PC-3 (cell line): ENCODE data around the gene ADARB2. TPM values are rescaled to one million over a fixed set of nuclear protein-coding genes. Genes with fewer than 3 reads are reported as not detected.

Source experiments
- ATAC-seq: fragments of 200-7000 bp; cut with Tn5 transposase; 2 replicates; pipeline ENCODE4 v1.9.1; 2020; ENCODE audit warnings: mild to moderate bottlenecking, moderate library complexity
- BruUV-seq: library from RNA; stranded (reverse); fragments of 400-500 nt; replicated peaks from 2 replicates; lab custom pipeline; 2021; lab: Mats Ljungman, UMichigan
- CTCF ChIA-PET: fragments of 300-600 bp; sonication (Branson Sonifier 250); formaldehyde crosslinking; loops from one replicate; lab custom pipeline; 2022; ENCODE audit warnings: antibody characterized with exemption; lab: Charles Lee
- POLR2A ChIA-PET: fragments of 300-600 bp; sonication (Branson Sonifier 250); formaldehyde crosslinking; loops from one replicate; lab custom pipeline; 2022; ENCODE audit warnings: antibody characterized with exemption; ENCODE audit not compliant: unreplicated experiment; lab: Charles Lee
- DNase-seq: peaks from one replicate; pipeline ENCODE4 v3.0.0-alpha.2; 2015
- H2AFZ ChIP-seq: fragments of 300-600 bp; sonication (generic); 2 replicates; pipeline ENCODE4 v1.6.0; 2016; ENCODE audit warnings: antibody characterized with exemption, low read length
- H3F3A ChIP-seq: fragments of 300-600 bp; sonication (generic); one replicate; pipeline ENCODE4 v1.6.0; 2017; ENCODE audit warnings: antibody characterized with exemption, low read length, control low read depth, mild to moderate bottlenecking; ENCODE audit not compliant: unreplicated experiment
- H3K27ac ChIP-seq: fragments of 300-600 bp; sonication (generic); 2 replicates; pipeline ENCODE4 v1.5.1; 2016; ENCODE audit warnings: mild to moderate bottlenecking, low read length
- H3K27me3 ChIP-seq: fragments of 300-600 bp; sonication (generic); 2 replicates; pipeline ENCODE4 v1.6.1; 2016; ENCODE audit warnings: low read length, mixed read lengths
- H3K36me3 ChIP-seq: fragments of 300-600 bp; sonication (generic); 2 replicates; pipeline ENCODE4 v1.6.1; 2016; ENCODE audit warnings: low read depth, mixed run types, low read length, mixed read lengths
- H3K4me1 ChIP-seq: fragments of 300-600 bp; sonication (generic); 2 replicates; pipeline ENCODE4 v1.5.1; 2016; ENCODE audit warnings: low read length; ENCODE audit not compliant: insufficient read depth
- H3K4me2 ChIP-seq: fragments of 300-600 bp; sonication (generic); 2 replicates; pipeline ENCODE4 v1.6.0; 2016; ENCODE audit warnings: low read length
- H3K4me3 ChIP-seq: fragments of 300-600 bp; sonication (generic); 2 replicates; pipeline ENCODE4 v1.5.1; 2016; ENCODE audit warnings: mild to moderate bottlenecking, low read length, mixed read lengths
- H3K79me2 ChIP-seq: fragments of 300-600 bp; sonication (generic); 2 replicates; pipeline ENCODE4 v1.6.1; 2017; ENCODE audit warnings: low read length, mixed read lengths
- H3K9ac ChIP-seq: fragments of 300-600 bp; sonication (generic); 2 replicates; pipeline ENCODE4 v1.6.0; 2016; ENCODE audit warnings: mild to moderate bottlenecking, low read length
- H3K9me2 ChIP-seq: fragments of 300-600 bp; sonication (generic); replicated peaks from 2 replicates; pipeline ENCODE4 v1.6.1; 2016; ENCODE audit warnings: mixed run types, low read length, mixed read lengths
- H3K9me3 ChIP-seq: fragments of 300-600 bp; sonication (generic); 2 replicates; pipeline ENCODE4 v1.6.1; 2016; ENCODE audit warnings: low read length, mixed read lengths
- H4K20me1 ChIP-seq: fragments of 300-600 bp; sonication (generic); 2 replicates; pipeline ENCODE4 v1.6.1; 2016; ENCODE audit warnings: low read length, mixed read lengths
- EZH2 ChIP-seq: fragments of 300-600 bp; sonication (generic); IDR thresholded peaks from one replicate; pipeline ENCODE4 v1.6.1; 2017; ENCODE audit warnings: antibody characterized with exemption, mild to moderate bottlenecking, low read length; ENCODE audit not compliant: unreplicated experiment
- EZH2phosphoT487 ChIP-seq: fragments of 300-600 bp; sonication (generic); IDR thresholded peaks from 2 replicates; pipeline ENCODE4 v1.6.1; 2018; ENCODE audit warnings: mild to moderate bottlenecking, antibody characterized with exemption, low read length, borderline replicate concordance
- intact Hi-C: fragments of 100-400 bp; cut with micrococcal nuclease; formaldehyde crosslinking; loops from 2 replicates; pipeline ENCODE4 v1.9.0; 2023
- total RNA-seq: library from RNA; depleted of rRNA; stranded (reverse); fragments of >200 nt; gene quantifications from 2 replicates; pipeline ENCODE4 v1.2.3, GENCODE V29; 2014
- TF ChIP-seq, protein P1 (sequence below): fragments of 300-600 bp; sonication (generic); conservative IDR thresholded peaks from 2 replicates; pipeline ENCODE4 v1.5.1; 2017; ENCODE audit warnings: antibody characterized with exemption, low read depth, mild to moderate bottlenecking, low read length

The ADARB2 gene
- total RNA-seq, 1 experiment from 2014 or later: not detected

GRCh38 chr10:1667392-1667791, 69.9 kb downstream of the ADARB2 start:
- DNase-seq (no peak), ATAC-seq (no peak)
- Histone ChIP-seq H3K27me3 (no peaks in the 10 kb centered on the region), H3F3A (no peaks in the 10 kb centered on the region), H2AFZ (no peak overlapping the region), H3K79me2 (no peaks in the 10 kb centered on the region), H3K9ac (no peak overlapping the region), H3K4me1 (no peaks in the 10 kb centered on the region), H4K20me1 (no peaks in the 10 kb centered on the region), H3K9me3 (no peaks in the 10 kb centered on the region), H3K4me2 (no peak overlapping the region), H3K9me2 (no peaks in the 10 kb centered on the region), H3K36me3 (no peaks in the 10 kb centered on the region), H3K27ac (no peak overlapping the region), H3K4me3 (no peak overlapping the region)
- BruUV-seq: no TSS peak
- POLR2A ChIA-PET: no interaction called here
- intact Hi-C loops: no loop called here
- TF ChIP-seq, protein P1, sequence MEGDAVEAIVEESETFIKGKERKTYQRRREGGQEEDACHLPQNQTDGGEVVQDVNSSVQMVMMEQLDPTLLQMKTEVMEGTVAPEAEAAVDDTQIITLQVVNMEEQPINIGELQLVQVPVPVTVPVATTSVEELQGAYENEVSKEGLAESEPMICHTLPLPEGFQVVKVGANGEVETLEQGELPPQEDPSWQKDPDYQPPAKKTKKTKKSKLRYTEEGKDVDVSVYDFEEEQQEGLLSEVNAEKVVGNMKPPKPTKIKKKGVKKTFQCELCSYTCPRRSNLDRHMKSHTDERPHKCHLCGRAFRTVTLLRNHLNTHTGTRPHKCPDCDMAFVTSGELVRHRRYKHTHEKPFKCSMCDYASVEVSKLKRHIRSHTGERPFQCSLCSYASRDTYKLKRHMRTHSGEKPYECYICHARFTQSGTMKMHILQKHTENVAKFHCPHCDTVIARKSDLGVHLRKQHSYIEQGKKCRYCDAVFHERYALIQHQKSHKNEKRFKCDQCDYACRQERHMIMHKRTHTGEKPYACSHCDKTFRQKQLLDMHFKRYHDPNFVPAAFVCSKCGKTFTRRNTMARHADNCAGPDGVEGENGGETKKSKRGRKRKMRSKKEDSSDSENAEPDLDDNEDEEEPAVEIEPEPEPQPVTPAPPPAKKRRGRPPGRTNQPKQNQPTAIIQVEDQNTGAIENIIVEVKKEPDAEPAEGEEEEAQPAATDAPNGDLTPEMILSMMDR: no peak
- TF ChIP-seq EZH2phosphoT487 (no peak), EZH2 (no peak)
- CTCF ChIA-PET: no interaction called here

- CTCF ChIA-PET: no interaction called here
- intact Hi-C loops: no loop called here
These were observed 71.2 kb downstream of the ADARB2 start for GRCh38 chr10:1666147-1666546.

GRCh38 chr10:1665681-1666080, 71.6 kb downstream of the ADARB2 start:
- H3K27me3 ChIP-seq: no peaks in the 10 kb centered on the region
- H3K9ac ChIP-seq: no peak overlapping the region
- no peak overlapping the region for H2AFZ ChIP-seq
- no peak overlapping the region for H3K4me2 ChIP-seq
- no peaks in the 10 kb centered on the region for H3K9me3 ChIP-seq
- TF ChIP-seq, protein P1: no peak
- TF ChIP-seq EZH2phosphoT487 (no peak), EZH2 (no peak)
- ChIA-PET POLR2A (no interaction called here), CTCF (no interaction called here)
- H4K20me1 ChIP-seq: no peaks in the 10 kb centered on the region
- no peak overlapping the region for H3K27ac ChIP-seq
- intact Hi-C loops: no loop called here
- DNase-seq: no peak
- H3F3A ChIP-seq: no peaks in the 10 kb centered on the region
- no peaks in the 10 kb centered on the region for H3K4me1 ChIP-seq
- no peaks in the 10 kb centered on the region for H3K36me3 ChIP-seq
- BruUV-seq: no TSS peak
- no peak overlapping the region for H3K4me3 ChIP-seq
- H3K79me2 ChIP-seq: no peaks in the 10 kb centered on the region
- no peaks in the 10 kb centered on the region for H3K9me2 ChIP-seq
- ATAC-seq: no peak

More at GRCh38 chr10:1666147-1666546, 71.2 kb downstream of the ADARB2 start:
- H3K27ac ChIP-seq: no peak overlapping the region
- no peaks in the 10 kb centered on the region for H3K9me3 ChIP-seq
- no peaks in the 10 kb centered on the region for H4K20me1 ChIP-seq
- H3K4me3 ChIP-seq: no peak overlapping the region
- no TSS peak for BruUV-seq
- POLR2A ChIA-PET: no interaction called here
- H3K4me1 ChIP-seq: no peaks in the 10 kb centered on the region
- H3K79me2 ChIP-seq: no peaks in the 10 kb centered on the region
- H2AFZ ChIP-seq: no peak overlapping the region
- no peaks in the 10 kb centered on the region for H3K36me3 ChIP-seq
- no peak overlapping the region for H3K9ac ChIP-seq
- ATAC-seq: no peak
- H3F3A ChIP-seq: no peaks in the 10 kb centered on the region
- DNase-seq: no peak
- TF ChIP-seq EZH2 (no peak), EZH2phosphoT487 (no peak)
- TF ChIP-seq, protein P1: no peak
- no peak overlapping the region for H3K4me2 ChIP-seq
- no peaks in the 10 kb centered on the region for H3K9me2 ChIP-seq
- no peaks in the 10 kb centered on the region for H3K27me3 ChIP-seq
